B cell (primary cell): ENCODE measurements around the gene ADGRD1. TPM values are rescaled to one million over a fixed set of nuclear protein-coding genes. Genes with fewer than 3 reads are reported as not detected.

Source experiments
- ATAC-seq: fragments of 200-7000 bp; cut with Tn5 transposase; one replicate; pipeline ENCODE4 v1.10.0; 2021; ENCODE audit warnings: low read depth, mild to moderate bottlenecking, moderate number of reproducible peaks, moderate library complexity
- CTCF ChIA-PET: fragments of 350-600 bp; sonication (Branson Sonifier 250); formaldehyde crosslinking; loops from one replicate; lab custom pipeline; 2021; ENCODE audit warnings: antibody characterized with exemption, inconsistent platforms; lab: Charles Lee
- POLR2A ChIA-PET: fragments of 350-600 bp; sonication (Branson Sonifier 250); formaldehyde crosslinking; loops from one replicate; lab custom pipeline; 2021; ENCODE audit warnings: antibody characterized with exemption; lab: Charles Lee
- DNase-seq: peaks from one replicate; pipeline ENCODE4 v3.0.0; 2013
- H2AFZ ChIP-seq: 2 replicates; pipeline ENCODE4 v1.6.1; 2012; ENCODE audit warnings: mild to moderate bottlenecking, low read depth, low read length; ENCODE audit not compliant: insufficient read depth, poor library complexity, severe bottlenecking
- H3K27ac ChIP-seq, 2 donors: 1 replicate in 1 of 2; 2 replicates in 1 of 2; pipeline ENCODE4 v1.5.1; 2012 to 2013; ENCODE audit warnings: low read length in 2 of 2, mild to moderate bottlenecking in 2 of 2, moderate library complexity in 1 of 2
- H3K27me3 ChIP-seq, 4 experiments: fragments of 200-600 bp in 1 of 4; sonication (generic) in 1 of 4; replicated peaks in 1 of 4; 1 replicate in 2 of 4; 2 replicates in 2 of 4; pipeline versions ENCODE4 v1.6.1 to v1.7.0; 2013 to 2016; ENCODE audit warnings: low read length in 3 of 4, mild to moderate bottlenecking in 2 of 4, mixed read lengths in 1 of 4, moderate library complexity in 1 of 4; ENCODE audit not compliant: insufficient read depth in 4 of 4, control insufficient read depth in 3 of 4; ENCODE audit errors: control extremely low read depth in 1 of 4
- H3K36me3 ChIP-seq, 2 experiments: replicated peaks in 1 of 2; 1 replicate in 1 of 2; 2 replicates in 1 of 2; pipeline versions ENCODE4 v1.6.1 to v1.7.1; 2013; ENCODE audit warnings: low read length in 1 of 2; ENCODE audit not compliant: insufficient read depth in 2 of 2, control insufficient read depth in 1 of 2; ENCODE audit errors: control extremely low read depth in 1 of 2, extremely low read depth in 1 of 2
- H3K4me1 ChIP-seq, 2 donors: fragments of 200-600 bp in 1 of 2; sonication (generic) in 1 of 2; 1 replicate in 1 of 2; 2 replicates in 1 of 2; pipeline versions ENCODE4 v1.5.1 to v1.6.1; 2013 to 2017; ENCODE audit warnings: low read length in 2 of 2; ENCODE audit not compliant: control insufficient read depth in 2 of 2, insufficient read depth in 2 of 2
- H3K4me2 ChIP-seq: replicated peaks from 2 replicates; pipeline ENCODE3; 2012; ENCODE audit warnings: mild to moderate bottlenecking, low read depth, low read length; ENCODE audit not compliant: poor library complexity, severe bottlenecking
- H3K4me3 ChIP-seq, 5 experiments: fragments of 200-600 bp in 1 of 5; sonication (generic) in 1 of 5; 1 replicate in 3 of 5; 2 replicates in 2 of 5; pipeline versions ENCODE4 v1.5.1 to v1.7.0; 2011 to 2016; ENCODE audit warnings: low read length in 4 of 5, mild to moderate bottlenecking in 4 of 5, low read depth in 2 of 5, control low read depth in 1 of 5, moderate library complexity in 1 of 5; ENCODE audit not compliant: insufficient read depth in 1 of 5; ENCODE audit errors: control extremely low read depth in 1 of 5, extremely low read depth in 1 of 5
- H3K79me2 ChIP-seq: fragments of 200-600 bp; sonication (generic); one replicate; pipeline ENCODE4 v1.6.0; 2016; ENCODE audit warnings: low read length; ENCODE audit not compliant: control insufficient read depth, insufficient read depth
- H3K9ac ChIP-seq: fragments of 200-600 bp; sonication (generic); 2 replicates; pipeline ENCODE4 v1.6.1; 2017; ENCODE audit warnings: mild to moderate bottlenecking, low read length, moderate library complexity
- H3K9me3 ChIP-seq, 3 donors: one replicate each; pipeline versions ENCODE4 v1.6.1 to v1.7.1; 2013; ENCODE audit warnings: low read length in 2 of 3; ENCODE audit not compliant: control insufficient read depth in 2 of 3, insufficient read depth in 1 of 3; ENCODE audit errors: control extremely low read depth in 1 of 3
- H4K20me1 ChIP-seq: 2 replicates; pipeline ENCODE4 v1.6.0; 2012; ENCODE audit warnings: mild to moderate bottlenecking, low read length; ENCODE audit not compliant: insufficient read depth, control insufficient read depth, poor library complexity, severe bottlenecking
- H3K27ac Mint-ChIP-seq: one replicate; pipeline ENCODE4 v1.8.0; 2021; ENCODE audit warnings: mixed read lengths
- H3K27me3 Mint-ChIP-seq: one replicate; pipeline ENCODE4 v1.8.0; 2021; ENCODE audit warnings: mixed read lengths
- H3K4me1 Mint-ChIP-seq: one replicate; pipeline ENCODE4 v1.8.0; 2021; ENCODE audit warnings: mixed read lengths
- H3K4me3 Mint-ChIP-seq: one replicate; pipeline ENCODE4 v1.8.0; 2021; ENCODE audit warnings: mixed read lengths
- H3K9me3 Mint-ChIP-seq: one replicate; pipeline ENCODE4 v1.8.0; 2022; ENCODE audit warnings: mixed read lengths; ENCODE audit not compliant: insufficient read depth
- EZH2 ChIP-seq: IDR thresholded peaks from 2 replicates; pipeline ENCODE4 v1.6.1; 2012; ENCODE audit warnings: borderline replicate concordance, low read depth, mild to moderate bottlenecking, moderate library complexity, low read length; ENCODE audit not compliant: insufficient read depth, poor library complexity, severe bottlenecking
- WGBS: methylation state at CpG from one replicate; pipeline ENCODE4 v1.1.5; 2013; ENCODE audit warnings: missing lambda C conversion rate; ENCODE audit not compliant: insufficient coverage; 5-methylcytosine and 5-hydroxymethylcytosine counted together
- intact Hi-C: fragments of 100-400 bp; cut with micrococcal nuclease; formaldehyde crosslinking; loops from one replicate; pipeline ENCODE4 v1.10.0; 2022
- polyA plus RNA-seq: library from polyadenylated mRNA; depleted of rRNA; stranded (reverse); fragments of >200 nt; gene quantifications from 2 replicates; pipeline ENCODE4 v1.2.3, GENCODE V29; 2012
- total RNA-seq, 2 donors: library from RNA; stranded (reverse); fragments of 120-200 nt in 1 of 2; gene quantifications; 1 replicate in 1 of 2; 2 replicates in 1 of 2; pipeline versions ENCODE4 v1.2.3 to v1.2.4, GENCODE V29; 2013 to 2022
- TF ChIP-seq, protein P1 (sequence below): fragments of 200-600 bp; IDR thresholded peaks from one replicate; pipeline ENCODE4 v1.8.0; 2022; ENCODE audit warnings: antibody characterized with exemption, mild to moderate bottlenecking

ADGRD1 gene
- total and polyA plus RNA-seq, 2 donors (not counting 1 experiment from before 2014, with no cell fraction given) = 1.1 to 2.2 TPM

DNA sequence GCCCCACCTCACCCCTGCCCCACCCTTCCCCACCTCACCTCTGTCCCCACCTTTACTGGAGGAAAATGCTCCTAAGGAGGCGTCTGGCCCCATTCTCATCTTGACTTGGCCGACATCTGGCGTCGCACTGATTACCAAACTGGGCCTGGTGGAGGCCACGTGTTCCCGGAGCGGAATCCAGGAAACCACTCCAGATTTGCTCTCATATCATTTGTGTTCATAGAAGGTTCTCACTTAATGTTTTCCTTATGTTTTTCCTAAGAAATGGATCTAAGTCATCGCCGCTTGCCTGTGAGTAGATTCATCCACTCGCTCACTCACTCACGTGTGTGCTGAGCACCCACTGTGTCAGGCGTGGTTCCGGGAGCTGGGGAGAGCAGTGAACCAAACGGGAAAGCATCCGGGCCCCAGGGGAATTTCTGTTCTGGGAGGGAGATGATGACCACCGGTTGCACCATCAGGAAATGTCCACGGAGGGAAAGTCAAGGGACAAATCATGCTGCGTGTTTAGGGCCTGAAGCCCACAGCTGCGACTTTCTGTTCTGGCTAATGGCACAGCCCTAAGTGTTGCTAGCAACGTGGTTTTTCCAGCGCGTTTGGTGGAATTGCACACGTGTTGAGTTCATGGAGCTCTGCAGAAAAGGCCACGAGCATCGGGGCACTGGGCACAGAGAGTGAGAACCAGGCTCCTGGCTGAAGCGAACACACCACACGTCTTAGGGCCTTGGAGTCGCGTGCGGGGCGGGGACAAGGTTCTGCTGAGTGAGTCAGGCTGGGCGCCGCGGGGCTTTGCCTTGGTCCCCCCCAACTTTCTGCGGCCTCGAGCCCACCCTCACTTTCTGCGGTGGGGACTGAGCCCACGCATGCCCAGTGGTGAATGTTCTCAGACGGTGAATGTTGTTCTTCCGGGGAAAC lies 57.7 kb downstream of the ADGRD1 start:
- H3K27ac Mint-ChIP-seq = no peak overlapping the region
- Histone ChIP-seq H3K79me2 (no peaks in the 10 kb centered on the region), H3K27ac (no peak overlapping the region), H3K36me3 (no peaks in the 10 kb centered on the region), H3K27me3 (no peaks in the 10 kb centered on the region), H2AFZ (no peak overlapping the region), H3K4me2 (no peak overlapping the region), H3K4me1 (no peaks in the 10 kb centered on the region), H3K9me3 (peaks cover 0 to 4% (median 0%) of the 10 kb centered on the region in 3 donors), H4K20me1 (no peaks in the 10 kb centered on the region), H3K9ac (no peak overlapping the region), H3K4me3 (no peak overlapping the region)
- peaks cover 9% of the 10 kb centered on the region for H3K27me3 Mint-ChIP-seq
- WGBS = 91% methylated on average over 37 of the region's 40 CpGs
- intact Hi-C loops = no loop called here
- CTCF ChIA-PET = no interaction called here
- no peak for TF ChIP-seq EZH2
- TF ChIP-seq, protein P1, sequence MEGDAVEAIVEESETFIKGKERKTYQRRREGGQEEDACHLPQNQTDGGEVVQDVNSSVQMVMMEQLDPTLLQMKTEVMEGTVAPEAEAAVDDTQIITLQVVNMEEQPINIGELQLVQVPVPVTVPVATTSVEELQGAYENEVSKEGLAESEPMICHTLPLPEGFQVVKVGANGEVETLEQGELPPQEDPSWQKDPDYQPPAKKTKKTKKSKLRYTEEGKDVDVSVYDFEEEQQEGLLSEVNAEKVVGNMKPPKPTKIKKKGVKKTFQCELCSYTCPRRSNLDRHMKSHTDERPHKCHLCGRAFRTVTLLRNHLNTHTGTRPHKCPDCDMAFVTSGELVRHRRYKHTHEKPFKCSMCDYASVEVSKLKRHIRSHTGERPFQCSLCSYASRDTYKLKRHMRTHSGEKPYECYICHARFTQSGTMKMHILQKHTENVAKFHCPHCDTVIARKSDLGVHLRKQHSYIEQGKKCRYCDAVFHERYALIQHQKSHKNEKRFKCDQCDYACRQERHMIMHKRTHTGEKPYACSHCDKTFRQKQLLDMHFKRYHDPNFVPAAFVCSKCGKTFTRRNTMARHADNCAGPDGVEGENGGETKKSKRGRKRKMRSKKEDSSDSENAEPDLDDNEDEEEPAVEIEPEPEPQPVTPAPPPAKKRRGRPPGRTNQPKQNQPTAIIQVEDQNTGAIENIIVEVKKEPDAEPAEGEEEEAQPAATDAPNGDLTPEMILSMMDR = no peak
- POLR2A ChIA-PET = no interaction called here
- no peaks in the 10 kb centered on the region for H3K9me3 Mint-ChIP-seq
- H3K4me3 Mint-ChIP-seq = no peak overlapping the region
- no peaks in the 10 kb centered on the region for H3K4me1 Mint-ChIP-seq
- ATAC-seq (no peak), DNase-seq (no peak)
